Epidermal melanocyte (primary cell): ENCODE measurements around the gene LRRC51.
A peak's percentile ranks its signal among the peaks of the same experiment; 100 is the strongest.
"Not testable (repeated sequence)": the region's sequence is repeated elsewhere in the genome, so short reads cannot be mapped to it uniquely, and the experiment has no call there.

Experiments used
- DNase-seq: peaks from one replicate; pipeline ENCODE4 v3.0.0; 2011; ENCODE audit warnings: low spot score; ENCODE audit not compliant: insufficient read length

LRRC51 gene

DNA sequence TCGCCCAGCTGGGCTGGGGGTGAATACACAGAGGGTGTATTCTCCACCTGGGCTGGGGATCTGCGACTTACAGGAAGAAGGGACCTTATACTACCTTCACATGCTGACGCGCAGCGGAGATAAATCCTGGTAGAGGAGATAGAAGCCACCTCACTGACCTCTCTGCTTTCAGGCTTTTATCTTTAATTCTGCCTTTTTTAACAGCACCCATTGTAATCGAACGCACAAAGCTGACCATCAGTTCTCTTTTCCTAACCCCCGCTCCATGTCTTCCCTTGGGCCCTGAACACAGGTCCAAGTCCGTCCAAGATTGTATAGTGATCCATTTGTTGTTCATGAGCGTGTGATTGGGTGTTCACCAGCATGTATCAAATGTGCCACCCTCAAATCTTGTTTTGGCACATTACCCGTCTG is 23.1 kb downstream of the LRRC51 start:
- no peak for DNase-seq

DNA sequence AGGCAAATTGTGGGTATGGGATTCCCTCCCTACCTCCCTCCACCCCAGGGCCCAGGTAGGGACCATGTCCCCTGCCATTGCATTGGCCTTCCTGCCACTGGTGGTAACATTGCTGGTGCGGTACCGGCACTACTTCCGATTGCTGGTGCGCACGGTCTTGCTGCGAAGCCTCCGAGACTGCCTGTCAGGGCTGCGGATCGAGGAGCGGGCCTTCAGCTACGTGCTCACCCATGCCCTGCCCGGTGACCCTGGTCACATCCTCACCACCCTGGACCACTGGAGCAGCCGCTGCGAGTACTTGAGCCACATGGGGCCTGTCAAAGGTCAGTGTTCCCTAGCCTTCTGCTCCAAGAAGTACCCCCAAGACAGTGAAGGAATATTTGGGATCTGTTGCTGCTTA is 25.2 kb downstream of the LRRC51 start, which contains the start of gene TOMT:
Gene TOMT, plus strand, starts transcription at position 37 of the 400 bp plus-strand sequence. Its CDS starts 28 bp downstream, at position 65.
- no peak for DNase-seq

DNA sequence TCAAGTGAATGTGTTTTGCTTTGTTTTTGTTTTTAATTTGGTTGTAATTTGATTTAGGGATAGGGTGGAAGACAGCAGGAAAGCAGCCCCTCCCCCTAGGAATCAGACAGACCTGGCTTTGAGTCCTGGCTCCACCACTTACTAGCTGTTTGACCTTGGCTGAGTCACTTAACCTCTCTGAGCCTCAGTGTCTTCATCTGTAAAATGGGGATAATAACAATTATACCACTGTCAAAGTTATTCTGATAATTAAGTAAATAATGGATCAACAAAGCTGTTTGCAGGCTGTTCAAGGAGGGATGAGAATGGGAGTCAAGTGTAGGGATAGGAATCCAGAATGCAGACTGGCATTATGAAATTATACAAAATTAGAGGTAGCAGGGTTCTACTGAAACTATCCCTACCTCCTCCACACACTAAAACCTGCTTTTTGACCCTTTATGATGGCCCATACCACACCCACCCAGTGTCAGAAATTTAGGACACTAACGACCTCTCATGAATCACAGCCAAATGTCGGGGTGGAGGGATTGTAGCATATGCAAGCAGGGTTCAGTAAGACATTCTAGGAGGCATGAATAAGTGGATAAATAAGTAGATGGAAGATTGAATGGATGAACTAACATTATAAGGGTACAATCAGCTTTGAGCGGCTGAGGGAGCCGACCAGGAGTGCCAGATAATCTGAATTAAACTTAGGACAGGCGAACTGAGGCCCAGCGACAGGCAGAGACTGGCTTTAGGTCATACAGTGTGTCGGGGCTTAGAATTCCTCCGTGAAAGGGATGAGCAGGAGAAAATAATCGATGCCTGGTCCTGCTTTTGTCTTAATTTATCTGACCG is 30.9 kb downstream of the LRRC51 start:
- DNase-seq: no peak

DNA sequence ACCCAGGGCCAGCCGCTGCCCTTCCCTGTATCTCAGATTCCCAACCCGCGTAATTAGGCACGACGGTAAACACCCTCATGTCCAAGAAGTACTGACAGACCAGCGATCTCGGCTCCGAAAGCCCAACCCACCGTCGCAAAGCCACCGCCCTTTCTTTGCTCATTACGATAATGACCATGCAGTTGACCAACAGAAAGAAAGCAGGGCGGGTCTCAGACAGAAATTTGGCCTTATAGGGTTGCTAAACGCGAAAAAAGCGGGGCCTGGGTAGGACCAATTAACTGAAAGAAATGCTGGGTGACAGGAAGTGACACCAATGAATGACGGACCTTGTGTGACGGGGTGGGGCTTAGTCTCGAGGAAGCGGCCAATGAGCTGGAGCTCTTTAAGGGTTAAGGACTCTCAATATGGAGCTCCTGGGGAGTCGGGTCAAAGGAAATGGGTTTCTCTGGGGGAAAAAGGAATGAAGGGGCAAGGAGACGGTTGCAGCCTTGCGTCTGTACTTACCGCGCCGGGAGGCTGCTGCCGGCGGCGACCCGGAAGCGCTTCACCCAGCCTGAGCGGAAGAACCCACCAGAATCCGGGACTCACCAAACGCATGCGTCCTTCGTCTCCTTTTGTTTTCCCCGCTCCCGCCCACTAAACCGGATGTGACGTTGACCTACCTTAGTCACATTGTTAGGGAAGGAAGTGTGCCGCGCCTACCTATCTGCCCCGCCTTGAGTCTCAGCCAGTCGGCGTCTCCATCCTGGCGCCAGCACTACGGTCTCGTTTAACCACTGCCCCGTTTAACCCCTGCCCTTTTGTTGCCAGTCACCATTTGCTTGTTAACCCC is 31.7 kb downstream of the LRRC51 start, which contains the start of gene ANAPC15:
Gene ANAPC15, minus strand, starts transcription at position 553 of the 835 bp plus-strand sequence. CDS start 1,419 bp downstream, outside the sequence.
- peak; percentile 84 for DNase-seq

DNA sequence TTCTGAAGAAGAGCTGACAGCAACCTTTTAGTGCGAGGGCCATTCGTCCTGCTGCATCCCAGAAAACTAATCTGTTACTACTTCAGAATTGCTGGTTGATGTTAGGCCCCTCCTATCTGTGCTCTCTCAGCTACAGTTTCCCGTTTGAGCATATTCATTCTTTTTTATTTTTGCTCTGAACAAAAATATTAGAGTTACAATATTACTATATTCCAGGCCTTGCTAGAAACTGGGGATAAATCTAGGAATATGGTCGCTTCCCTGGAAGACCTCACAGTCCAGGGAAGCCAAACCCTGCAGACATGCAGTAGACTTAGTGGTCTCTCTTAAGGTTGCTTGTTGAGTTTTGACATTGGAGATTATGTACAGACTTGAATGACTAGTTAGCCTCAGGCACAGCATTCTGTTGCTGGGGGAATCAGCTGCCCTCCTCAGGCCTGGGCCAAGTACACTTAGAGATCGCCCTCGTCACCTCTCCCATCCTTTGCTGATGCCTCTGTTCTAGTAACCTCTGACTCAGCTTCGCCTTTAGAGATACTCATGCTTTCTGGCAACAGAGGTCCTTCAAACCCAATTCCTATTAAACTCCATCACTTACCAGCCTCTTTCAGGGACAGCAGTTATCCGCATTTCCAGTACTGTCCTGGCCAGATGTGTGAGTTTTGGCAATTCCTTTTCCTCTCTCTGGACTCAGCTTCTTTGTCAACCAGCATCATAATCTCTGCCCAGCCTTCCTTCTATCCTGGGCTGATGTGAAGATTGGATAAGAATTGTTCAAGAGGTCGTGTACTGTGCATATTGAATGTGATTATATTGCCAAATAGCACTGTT is 32.5 kb downstream of the LRRC51 start:
- no peak for DNase-seq

DNA sequence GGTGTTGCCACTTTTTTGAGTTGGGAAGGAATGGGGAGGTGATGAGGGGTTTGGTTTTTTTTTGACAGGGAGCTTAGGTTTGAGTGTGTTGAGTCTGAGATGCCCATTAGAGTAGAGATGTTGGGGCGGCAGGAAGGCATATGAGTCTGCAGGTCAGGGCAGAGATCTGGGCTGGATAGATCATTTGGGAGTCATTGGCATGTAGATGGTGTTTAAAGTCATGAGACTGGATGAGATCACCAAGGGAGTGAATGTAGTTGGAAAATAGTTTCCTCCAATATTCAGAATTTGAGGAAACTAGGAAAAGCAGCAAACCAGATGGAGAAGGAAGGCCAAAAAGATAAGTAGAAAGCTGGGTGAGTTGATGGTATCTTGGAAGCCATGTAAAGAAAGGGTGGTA is 33.9 kb downstream of the LRRC51 start:
- DNase-seq: no peak

DNA sequence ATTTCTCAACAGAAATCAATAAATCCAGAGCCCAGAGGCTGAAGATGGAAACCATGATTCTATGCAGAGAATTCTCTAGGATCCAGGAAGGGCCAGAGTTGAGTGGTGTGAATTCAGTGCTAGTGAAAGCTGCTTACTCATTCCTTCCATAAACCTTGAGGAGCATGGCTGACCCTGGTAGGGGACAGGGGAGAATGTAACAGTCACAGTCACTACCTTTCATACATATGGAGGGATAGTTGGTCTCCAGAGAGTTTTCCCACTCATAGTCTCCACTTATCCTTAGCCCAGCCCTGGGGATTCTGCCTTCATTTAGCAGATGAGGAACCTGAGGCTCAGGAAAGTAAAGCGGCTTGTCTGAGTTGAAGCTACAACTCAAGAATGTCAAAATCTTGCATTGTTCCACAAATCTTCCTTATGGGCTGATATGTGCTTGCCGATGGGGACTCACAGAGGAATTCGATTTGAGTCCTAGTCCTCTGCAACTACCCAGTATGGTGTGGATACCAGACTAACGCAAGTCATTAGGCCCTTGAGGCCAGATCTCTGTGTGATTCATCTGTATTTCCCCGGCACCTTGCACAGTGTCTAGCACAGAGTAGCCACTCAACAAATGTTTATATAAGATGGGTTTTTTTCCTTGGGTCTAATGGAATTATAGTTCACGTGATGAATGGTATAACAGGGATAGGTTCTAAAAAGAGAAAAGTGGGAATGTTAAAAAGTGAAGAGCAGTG is 35.5 kb downstream of the LRRC51 start:
- no peak for DNase-seq

DNA sequence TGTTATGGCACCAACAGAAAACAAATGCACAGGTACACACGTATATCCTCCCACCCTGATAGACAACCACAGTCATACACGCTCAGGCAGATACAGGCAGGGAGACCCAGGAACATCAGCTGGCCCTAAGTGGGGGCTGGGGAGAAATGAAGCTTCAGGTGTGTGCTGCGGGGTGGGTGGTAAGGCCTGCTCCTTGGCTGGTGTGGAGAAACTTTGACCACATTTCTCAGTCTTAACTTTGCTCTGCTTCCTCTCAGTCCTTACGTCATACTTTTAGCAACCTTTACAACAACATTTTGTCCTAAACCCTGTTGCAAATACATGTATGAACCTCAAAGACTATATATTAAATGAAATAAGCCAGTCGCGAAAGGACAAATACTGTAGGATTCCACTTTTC is 38.5 kb downstream of the LRRC51 start:
- DNase-seq: no peak

DNA sequence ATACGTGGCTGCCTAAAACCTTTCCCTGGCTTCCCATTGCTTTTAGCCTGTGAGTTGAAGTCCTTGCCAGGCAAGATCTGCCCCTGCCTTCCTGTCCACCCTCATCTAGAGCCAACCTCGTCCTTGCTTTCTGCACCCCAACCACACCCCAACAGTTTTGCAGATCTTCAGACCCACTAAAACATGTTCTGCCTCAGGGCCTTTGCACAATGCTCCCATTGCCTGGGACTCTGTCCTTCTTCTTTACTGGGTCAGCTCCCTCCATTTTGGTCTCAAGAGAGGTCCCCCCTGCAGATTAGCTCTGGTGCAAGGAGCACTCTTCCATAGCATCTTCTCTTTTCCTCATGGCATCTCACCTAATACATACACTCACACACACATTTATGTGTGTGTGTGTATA is 40.3 kb downstream of the LRRC51 start:
- DNase-seq: no peak

DNA sequence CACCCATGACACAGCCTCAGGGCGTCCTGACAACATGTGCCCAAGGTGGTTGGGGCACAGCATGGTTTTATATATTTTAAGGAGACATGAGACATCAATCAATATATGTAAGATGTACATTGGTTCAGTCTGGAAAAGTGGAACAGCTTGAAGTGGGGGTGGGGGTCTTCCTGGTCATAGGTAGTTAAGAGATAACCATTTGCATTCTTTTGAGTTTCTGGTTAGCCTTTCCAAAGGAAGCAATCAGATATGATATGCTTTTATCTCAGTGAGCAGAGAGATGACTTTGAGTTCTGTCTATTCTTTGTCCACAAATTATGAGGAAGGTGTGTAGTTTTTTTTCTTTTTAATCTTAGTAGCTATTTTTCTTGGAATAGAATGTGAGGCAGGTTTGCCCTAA is 42.0 kb downstream of the LRRC51 start:
- no peak for DNase-seq

DNA sequence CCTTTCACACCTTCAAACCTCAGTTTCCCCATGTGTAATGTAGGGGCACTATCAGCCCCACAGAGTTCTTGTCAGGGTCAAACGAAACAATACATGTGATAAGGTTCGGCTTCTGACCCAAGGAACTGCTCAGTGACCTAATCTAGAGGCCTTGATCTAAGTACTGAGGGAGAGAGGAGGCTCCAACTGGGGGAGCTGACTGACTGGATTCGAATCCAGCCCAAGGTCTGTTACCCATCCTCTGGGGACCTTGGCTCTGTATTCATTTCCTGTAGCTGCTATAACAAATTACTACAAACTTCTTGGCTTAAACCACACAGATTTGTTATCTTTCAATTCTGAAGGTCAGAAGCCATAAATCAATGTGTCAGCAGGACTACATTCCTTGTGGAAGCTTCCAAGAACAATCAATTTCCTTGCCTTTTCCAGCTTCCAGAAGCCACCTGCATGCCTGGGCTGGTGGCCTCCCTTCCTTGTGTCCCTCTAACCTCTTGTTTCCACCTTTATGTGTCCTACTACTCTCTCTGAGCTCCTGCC is 42.5 kb downstream of the LRRC51 start:
- no peak for DNase-seq

DNA sequence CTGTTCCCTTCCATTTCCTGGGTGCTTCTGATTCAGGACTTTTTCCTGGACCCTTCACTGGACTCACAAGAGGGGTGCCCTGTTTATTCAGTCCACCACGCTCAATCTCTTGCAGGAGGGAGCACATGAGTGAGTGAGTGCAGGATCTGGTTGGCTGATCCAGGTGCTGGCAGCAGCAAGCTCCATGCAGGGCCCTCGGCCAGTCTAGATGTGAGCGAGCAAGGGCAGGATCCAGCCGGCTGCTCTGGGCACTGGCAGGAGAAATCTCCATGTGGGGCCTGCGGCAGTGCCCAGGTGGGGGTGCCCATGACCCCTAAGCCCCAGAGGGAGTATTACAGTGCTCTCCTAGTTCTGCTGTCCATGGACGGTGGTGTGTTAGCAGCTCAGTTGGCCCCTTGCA is 43.4 kb downstream of the LRRC51 start:
- DNase-seq: no peak

DNA sequence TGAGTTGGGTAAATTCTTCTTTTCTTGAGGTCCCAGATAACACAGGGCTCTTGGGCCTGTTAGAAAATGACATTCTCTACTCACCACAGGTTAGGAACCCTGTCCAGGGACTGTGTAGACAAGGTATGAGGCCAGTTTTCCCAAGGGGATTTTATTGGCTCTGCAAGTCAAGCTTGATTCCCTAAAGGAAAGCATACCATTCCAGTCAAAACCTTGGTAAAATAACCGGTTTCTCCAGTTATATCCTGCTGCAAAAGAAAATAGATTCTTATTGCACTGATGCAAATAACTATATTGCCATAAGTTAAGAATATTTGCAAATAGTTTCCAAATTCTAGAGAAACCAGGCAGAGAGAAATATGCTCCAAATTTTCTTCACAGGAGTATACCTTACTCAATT is 45.3 kb downstream of the LRRC51 start:
- DNase-seq: no peak

DNA sequence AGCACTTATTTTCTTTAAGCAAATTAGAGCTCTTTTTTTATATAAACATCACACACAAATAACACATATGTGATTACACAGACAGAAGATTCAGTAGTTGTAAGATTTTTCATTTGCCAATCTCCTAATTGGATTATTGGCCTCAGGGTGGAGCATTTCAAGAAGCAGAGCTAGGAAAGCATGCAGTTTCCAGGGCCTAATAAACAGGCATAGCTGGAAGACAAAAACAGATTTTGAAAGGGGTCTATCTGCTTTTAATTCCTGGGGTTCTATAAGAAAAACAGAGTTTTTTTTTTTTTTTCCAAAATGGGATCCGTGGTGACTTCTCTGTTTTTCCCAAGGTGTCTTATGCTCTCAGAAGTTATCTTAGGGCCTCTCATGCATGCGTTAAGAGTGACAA is 47.3 kb downstream of the LRRC51 start:
- DNase-seq: no peak

DNA sequence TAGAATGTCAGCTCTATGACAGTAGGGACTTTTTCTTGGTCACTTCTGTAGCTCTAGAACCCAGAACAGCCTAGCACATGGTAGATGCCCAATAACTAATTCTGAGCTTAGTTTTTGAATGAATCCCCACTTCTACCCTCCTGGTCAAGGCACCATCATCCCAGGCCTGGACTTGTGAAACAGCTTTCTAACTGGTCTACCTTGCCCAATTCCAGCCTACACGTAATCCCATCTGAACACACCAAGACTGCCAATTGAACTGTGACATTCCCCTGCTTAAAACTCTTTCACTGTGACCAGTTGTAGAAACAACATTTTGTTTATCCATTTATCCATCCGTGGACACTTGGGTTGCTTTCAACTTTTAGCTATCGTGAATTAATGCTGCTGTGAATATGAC is 48.7 kb downstream of the LRRC51 start:
- DNase-seq: no peak

DNA sequence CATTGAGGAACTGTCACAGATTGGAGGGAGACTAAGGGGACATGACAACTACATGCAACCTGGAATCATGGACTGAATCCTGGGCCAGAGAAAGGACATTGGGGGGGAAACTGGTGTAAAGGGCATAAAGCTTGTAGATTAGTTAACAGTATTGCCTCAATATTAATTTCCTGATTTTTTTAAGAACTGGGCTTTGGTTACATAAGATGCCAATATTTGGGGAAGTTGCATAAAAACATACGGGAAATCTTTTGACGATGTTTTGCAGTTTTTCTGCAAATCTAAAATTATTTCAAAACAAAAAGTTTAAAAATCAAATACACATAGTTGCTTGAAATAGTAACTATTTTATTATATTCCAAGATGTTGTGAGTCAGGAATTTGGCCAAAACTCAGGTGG is 52.0 kb downstream of the LRRC51 start:
- DNase-seq: no peak

DNA sequence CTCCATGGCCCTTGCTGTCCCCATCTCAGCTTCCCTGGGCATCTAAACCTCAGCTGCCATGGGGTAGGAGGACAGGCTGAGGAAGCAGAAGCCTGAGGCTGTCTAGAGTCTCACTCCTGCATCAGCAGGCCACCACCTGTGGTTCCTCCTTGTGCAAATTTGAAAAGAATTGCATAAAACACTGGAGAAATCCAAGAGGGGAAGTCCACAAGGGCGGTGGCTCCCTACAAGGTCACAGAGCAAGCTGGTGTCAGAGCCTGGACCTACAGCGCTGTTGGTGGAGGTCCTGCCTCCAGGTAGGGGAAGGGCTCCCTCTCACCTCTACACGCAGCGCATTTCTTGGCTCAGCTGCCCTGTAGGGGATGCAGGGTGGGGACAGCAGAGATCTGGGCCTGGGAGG is 54.8 kb downstream of the LRRC51 start, which contains the start of gene FOLR3:
Gene FOLR3, plus strand, starts transcription at position 253 of the 400 bp plus-strand sequence. CDS start 228 bp downstream, outside the sequence.
- DNase-seq: not testable (repeated sequence)

DNA sequence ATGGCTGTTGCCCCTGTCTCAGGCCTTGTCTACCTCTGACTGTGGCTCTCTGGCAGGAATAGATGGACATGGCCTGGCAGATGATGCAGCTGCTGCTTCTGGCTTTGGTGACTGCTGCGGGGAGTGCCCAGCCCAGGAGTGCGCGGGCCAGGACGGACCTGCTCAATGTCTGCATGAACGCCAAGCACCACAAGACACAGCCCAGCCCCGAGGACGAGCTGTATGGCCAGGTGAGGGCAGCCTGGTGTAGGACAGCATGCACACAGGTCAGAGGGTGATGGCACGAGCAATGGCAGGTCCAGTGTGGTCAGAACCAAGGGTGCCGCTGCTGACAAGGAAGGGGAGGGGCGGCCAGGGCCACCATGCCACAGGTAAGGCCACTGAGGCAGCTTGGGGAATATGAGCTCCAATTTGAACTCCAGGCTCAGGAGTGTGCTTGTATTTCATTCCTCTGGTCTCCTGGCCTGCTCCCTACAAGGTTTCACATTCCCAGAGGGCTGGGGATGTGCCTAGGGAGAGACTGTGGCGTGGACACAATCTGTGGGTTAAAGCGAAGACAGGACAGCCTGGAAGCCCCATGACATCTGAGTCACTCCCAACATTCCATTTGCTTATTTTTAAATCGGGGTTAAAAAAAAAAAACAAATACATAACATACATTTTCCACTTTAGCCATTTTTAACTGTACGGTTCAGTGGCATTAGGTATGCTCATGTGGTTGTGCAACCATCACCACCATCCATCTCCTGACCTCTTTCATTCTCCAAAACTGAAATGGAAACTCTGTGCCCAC is 55.4 kb downstream of the LRRC51 start:
- no peak for DNase-seq

DNA sequence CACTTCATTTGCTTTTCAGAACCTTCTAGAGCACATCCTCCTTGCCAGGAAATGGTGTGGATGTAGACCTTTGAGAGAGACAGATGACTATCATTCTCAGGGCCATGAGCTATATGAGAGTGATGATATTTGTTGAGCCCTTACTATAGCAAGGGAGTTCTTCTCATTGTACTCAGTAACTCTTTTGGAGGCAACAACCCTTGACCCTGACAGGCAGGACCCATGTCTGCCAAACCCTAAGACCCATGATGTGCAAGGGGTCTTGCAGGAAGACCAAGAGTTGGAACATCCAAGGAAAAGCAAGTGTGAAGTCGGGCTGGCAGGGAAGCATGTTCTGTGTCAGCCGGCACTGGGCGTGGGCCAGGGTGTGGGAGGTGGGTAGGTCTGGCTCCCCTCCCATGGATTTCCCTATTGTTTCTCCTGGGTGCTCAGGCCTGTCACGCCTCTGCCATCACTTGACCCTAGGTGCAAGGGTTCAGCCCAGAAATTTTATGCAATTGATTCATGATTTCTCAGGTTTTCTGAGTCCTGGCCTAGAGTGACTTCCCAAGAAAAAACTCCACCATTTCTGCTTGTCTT is 56.1 kb downstream of the LRRC51 start:
- no peak for DNase-seq
